HT-29 (cell line): ENCODE data around the gene CREBL2. TPM values are rescaled to one million over a fixed set of nuclear protein-coding genes. Genes with fewer than 3 reads are reported as not detected.
"Not testable (repeated sequence)": the region's sequence is repeated elsewhere in the genome, so short reads cannot be mapped to it uniquely, and the experiment has no call there.

Experiments used
- DNase-seq: peaks from one replicate; pipeline ENCODE4 v3.0.0-alpha.2; 2015; ENCODE audit warnings: low spot score
- total RNA-seq: library from RNA; depleted of rRNA; stranded (reverse); fragments of >200 nt; shearing (Covaris generic); gene quantifications from 2 replicates; pipeline ENCODE4 v1.2.3, GENCODE V29; 2014; rRNA removed

The CREBL2 gene, protein sequence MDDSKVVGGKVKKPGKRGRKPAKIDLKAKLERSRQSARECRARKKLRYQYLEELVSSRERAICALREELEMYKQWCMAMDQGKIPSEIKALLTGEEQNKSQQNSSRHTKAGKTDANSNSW
- 12.2 and 15.7 TPM in 2 replicates for total RNA-seq

DNA sequence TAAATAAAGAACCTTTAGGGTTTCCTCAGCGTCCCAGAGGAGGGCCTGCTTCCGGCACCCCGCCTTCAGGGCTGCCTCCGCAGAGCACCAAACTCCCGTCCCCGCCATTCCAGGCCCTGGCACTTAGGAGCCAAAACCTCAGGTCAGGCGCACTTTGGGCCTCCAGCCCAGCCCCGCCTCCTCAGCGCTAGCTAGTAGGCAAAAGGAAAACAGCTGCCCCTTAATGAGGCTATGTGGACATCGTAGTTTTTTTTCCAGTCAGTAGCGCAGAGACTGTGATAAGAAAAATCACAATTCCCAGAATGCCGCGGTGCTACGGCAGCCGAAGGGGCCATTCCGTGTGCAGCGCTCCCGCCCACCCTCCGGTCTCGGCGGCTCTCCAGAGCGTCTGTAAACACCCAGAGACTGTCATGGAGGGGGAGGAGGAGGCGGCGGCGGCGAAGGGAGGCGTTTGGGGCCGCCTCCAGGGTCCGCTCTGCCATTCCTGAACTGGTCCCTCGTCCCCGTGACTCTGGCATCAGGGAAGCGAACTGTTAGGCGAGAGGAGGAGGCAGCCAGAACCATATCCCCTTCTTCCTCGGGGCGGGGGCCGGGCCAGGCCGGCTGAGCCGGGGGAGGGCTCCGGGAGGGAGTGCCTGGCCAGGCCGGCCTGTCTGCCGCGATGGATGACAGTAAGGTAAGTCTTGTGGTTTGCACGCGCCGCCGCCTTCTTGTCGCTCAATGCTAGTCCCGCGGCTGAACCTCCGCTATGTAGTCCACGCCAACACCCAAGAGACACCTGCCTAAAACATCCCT is at the start of gene CREBL2:
TSS of gene CREBL2 (plus strand) at position 365 of the 795 bp plus-strand sequence. CDS start at position 662, 297 bp downstream.
- peak; percentile 95 for DNase-seq

DNA sequence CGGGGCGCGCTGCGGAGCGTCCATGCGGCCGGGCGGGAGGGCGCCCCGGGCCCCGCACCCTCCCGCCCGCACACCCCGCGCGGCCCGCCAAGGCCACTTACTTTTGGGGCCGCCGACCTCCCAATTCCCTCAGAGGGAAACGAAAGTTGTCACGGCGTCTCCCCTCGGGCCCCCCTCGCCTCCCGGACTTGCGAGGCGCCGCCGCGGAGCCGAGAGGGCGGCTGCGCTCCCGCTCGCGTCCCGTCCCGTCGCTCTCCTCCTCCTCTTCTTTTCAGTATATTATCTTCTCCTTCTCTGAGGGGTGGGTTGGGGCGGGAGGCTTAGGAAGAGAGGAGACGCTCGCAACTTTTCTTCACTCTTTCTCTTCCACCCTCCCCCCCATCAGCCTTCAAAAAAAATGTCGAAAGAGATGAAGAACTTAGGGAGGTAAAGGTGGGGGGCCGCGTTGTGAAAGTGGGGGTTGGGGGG is 49.6 kb upstream of the CREBL2 start:
- no peak for DNase-seq

GRCh38 chr12:12562585-12563261 is 49.0 kb upstream of the CREBL2 start, which contains the start of gene DUSP16:
TSS of gene DUSP16 (minus strand) at chr12:12562863. CDS start at chr12:12521098, 41,765 bp downstream.
- DNase-seq = peak; percentile 90

DNA sequence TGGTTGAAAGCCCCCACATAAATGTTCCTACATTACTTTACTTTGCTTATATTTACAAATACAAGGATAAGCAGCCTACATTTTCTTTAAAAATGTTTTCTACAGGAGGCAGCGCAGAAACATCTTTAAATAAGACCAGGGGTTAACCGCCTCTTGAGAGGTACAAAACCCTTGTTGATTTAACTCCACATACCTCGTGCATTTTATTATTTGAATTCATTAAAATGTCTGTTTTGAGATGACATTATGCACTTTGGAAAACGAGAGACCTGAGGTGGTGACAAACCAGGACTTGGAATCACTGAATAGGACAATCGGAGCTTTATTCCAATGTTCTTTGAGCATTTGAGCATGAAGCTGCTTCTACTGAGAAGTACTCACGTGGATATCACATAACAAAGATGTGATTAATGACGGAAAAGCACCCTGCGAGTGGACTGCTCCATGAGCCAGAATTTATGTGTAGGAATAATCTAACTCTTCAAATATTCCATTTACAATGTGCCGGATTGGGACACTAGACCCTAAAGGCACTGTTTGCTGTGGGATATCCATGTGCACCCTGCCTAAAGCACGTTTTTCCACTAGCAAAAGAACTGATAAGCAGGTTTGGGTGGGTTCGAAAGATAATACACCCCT is 48.3 kb upstream of the CREBL2 start:
- DNase-seq = no peak

DNA sequence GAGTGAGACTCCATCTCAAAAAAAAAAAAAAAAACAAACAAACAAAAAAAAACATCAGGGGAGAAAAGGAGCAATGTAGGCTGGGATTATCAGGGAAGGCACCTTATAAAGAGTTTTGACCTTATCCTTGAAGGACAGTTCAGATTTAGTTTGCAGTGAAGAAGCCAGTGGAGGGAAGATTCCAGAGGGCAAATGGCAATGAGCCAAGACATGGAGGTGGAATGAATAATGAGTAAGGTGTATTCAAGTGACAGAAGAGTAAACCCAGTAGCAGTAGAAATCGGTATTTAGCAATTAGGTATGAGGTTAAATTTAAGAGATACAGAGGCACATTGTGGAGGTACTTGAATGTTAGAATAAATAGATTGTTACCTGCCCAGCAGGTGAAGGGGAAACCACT is 46.8 kb upstream of the CREBL2 start:
- no peak for DNase-seq

DNA sequence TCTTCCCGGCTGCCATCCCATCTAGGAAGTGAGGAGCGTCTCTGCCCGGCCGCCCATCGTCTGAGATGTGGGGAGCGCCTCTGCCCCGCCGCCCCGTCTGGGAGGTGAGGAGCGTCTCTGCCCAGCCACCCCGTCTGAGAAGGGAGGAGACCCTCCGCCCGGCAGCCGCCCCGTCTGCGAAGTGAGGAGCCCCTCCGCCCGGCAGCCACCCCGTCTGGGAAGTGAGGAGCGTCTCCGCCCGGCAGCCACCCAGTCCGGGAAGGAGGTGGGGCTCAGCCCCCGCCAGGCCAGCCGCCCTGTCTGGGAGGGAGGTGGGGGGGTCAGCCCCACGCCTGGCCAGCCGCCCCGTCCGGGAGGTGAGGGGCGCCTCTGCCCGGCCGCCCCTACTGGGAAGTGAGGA is 45.7 kb upstream of the CREBL2 start:
- DNase-seq = not testable (repeated sequence)

DNA sequence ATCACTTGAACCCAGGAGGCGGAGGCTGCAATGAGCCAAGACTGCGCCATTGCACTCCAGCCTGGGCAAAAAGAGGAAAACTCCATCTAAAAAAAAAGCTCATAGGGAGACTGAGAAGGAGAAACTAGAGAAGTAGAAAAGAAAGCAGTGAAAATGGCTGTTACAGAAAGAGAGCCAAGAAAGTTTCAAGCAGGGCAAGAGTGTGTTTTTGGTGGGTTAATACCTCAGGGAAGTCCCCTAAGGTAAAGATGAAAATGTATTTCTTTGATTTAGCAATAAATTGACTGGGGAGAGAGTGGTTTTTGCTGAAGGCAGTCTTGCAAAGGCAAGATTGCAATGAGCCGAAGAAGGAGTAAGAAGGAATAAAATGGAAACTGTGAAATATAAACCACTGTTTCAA is 39.0 kb upstream of the CREBL2 start:
- DNase-seq = no peak

- no peak for DNase-seq
These were observed 33.9 kb upstream of the CREBL2 start for GRCh38 chr12:12577786-12578185.

DNA sequence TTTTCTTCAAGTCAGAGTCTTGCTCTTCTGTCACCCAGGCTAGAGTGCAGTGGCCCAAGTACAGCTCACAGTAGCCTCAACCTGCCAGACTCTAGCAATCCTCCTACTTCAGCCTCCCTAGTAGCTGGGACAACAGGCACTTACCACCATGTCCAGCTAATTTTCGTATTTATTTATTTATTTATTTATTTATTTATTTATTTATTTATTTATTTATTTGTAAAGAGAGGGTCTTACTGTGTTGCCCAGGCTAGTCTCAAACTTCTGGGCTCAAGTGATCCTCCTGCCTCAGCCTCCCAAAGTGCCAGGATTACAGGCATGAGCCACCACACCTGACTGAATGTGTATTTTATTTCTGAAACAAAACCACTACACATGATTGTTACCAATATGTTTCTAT is 31.0 kb upstream of the CREBL2 start:
- not testable (repeated sequence) for DNase-seq

- DNase-seq = no peak
These were observed 29.3 kb upstream of the CREBL2 start for GRCh38 chr12:12582193-12582881.

GRCh38 chr12:12582895-12583303 is 28.8 kb upstream of the CREBL2 start:
- peak; percentile 75 for DNase-seq

DNA sequence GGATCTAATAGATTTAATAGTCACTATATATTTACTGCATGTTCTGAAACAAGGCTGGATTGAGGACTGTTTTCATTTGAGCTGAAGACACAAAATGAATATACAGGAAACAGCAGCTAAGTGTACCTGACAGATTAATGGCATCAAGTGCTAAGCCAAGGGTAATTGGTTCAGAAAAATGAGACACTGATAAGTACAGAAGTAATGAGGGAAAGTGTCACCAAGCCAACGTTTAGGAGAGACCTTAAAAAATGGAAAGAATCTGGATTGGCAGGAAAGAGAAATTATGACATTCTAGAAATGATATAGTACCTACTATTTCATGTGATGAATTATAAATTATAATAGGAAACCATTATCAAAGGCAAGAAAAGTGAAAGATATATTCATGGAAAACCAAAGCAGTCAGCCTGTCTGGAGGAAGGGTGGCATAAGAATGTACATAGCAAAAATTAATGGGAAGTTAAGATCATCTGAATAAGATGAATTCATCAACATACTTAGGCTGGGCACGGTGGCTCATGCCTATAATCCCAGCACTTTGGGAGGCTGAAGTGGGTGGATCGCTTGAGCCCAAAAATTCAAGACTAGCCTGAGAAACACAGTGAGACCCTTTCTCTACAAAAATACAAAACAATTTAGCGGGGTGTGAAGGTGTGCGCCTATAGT is 28.0 kb upstream of the CREBL2 start:
- DNase-seq = no peak

DNA sequence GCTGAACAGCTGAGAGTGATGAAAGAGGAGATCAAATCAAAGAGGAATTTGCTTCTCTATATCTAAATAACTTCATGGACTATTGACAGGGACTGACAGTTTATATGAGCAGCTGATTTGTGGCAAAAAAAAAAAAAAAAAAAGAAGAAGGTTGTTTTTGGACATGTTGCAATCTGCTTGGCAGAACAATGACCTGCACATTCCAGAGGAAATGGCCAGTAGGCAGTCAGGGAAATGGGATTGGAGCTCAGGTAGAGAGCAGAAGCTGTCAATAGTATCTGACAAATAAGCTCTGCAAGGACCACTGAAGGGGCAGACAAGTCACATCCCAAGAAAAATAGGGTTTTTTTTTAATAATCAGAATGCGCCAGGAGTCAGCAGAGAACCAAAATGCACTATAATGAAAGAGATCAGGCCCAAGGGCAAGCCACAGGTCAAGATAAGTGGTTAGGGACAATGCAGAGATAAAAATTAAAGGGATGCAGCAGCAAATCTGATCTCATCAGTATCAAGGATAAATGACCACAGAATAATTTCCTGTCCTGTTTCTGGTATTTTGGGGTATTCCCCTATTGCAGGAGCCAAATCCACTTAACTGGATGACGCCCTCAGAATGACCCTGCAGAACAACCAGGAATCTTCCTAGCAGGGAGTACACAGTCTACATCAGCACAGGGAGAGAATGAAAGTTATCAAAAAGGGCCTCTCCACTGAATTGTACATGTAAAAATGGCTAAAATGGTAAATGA is 26.4 kb upstream of the CREBL2 start:
- DNase-seq = no peak

- DNase-seq = peak; percentile 77
These were observed 24.6 kb upstream of the CREBL2 start for GRCh38 chr12:12586879-12587675.

DNA sequence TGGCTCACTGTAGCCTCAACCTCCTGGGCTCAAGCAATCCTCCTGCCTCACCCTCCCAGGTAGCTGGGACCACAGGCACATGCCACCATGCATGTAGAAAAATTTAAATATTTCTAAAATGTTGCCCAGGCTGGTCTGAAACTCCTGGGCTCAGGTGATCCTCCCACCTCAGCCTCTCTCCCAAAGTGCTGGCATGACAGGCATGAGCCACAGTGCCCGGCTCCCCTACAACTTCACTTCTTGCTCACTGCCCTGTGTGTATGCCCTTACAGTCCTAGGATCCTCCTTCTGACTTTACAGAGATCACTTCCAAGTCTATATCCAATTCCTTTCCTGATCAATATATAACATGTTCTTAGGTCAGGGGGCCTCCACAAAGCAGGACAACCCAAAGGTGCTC is 23.8 kb upstream of the CREBL2 start:
- no peak for DNase-seq

GRCh38 chr12:12588436-12588835 is 23.2 kb upstream of the CREBL2 start:
- not testable (repeated sequence) for DNase-seq

DNA sequence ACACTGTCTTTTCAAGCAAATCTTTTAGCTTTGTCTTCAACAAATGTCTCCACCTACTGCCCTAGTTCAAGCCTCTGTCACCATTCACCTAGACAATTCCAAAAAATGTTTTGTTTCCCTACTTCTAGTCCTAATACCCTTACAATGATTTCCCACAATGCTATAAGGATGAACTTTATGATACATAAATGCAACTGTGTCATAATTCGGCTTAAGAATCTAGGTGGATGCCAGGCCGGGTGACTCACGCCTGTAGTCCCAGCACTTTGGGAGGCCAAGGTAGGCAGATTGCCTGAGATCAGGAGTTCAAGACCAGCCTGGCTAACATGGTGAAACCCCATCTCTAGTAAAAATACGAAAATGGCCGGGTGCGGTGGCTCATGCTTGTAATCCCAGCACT is 20.7 kb upstream of the CREBL2 start:
- DNase-seq = no peak

- DNase-seq = peak; percentile 48
These were observed 18.7 kb upstream of the CREBL2 start for GRCh38 chr12:12592930-12593329.

- not testable (repeated sequence) for DNase-seq
These were observed 15.7 kb upstream of the CREBL2 start for GRCh38 chr12:12595929-12596328.
